Ishikawa (cell line): ENCODE measurements around the gene BICRA.

Experiments
- CEBPB ChIP-seq: IDR thresholded peaks from 2 replicates; pipeline ENCODE4 v1.6.1; 2012
- CREB1 ChIP-seq: IDR thresholded peaks from 2 replicates; pipeline ENCODE4 v1.6.1; 2012; ENCODE audit warnings: low read depth
- EP300 ChIP-seq: IDR thresholded peaks from 2 replicates; pipeline ENCODE4 v1.6.1; 2012; ENCODE audit warnings: borderline replicate concordance
- FOXM1 ChIP-seq: IDR thresholded peaks from 2 replicates; pipeline ENCODE4 v1.6.1; 2012; ENCODE audit warnings: low read depth, borderline replicate concordance
- MAX ChIP-seq: IDR thresholded peaks from 2 replicates; pipeline ENCODE4 v1.6.1; 2012
- NFIC ChIP-seq: IDR thresholded peaks from 2 replicates; pipeline ENCODE4 v1.6.1; 2012
- RAD21 ChIP-seq: IDR thresholded peaks from 2 replicates; pipeline ENCODE4 v1.6.1; 2012; ENCODE audit warnings: low read depth
- TAF1 ChIP-seq: IDR thresholded peaks from 2 replicates; pipeline ENCODE4 v1.6.1; 2012; ENCODE audit warnings: low read depth, mild to moderate bottlenecking
- TCF12 ChIP-seq: IDR thresholded peaks from 2 replicates; pipeline ENCODE4 v1.6.1; 2012; ENCODE audit warnings: low read depth
- TEAD4 ChIP-seq: IDR thresholded peaks from 2 replicates; pipeline ENCODE4 v1.6.1; 2012
- USF1 ChIP-seq: IDR thresholded peaks from 2 replicates; pipeline ENCODE4 v1.6.1; 2012
- YY1 ChIP-seq: IDR thresholded peaks from 2 replicates; pipeline ENCODE4 v1.6.1; 2012; ENCODE audit warnings: low read depth
- ZBTB7A ChIP-seq: IDR thresholded peaks from 2 replicates; pipeline ENCODE4 v1.6.1; 2012; ENCODE audit warnings: low read depth
- TF ChIP-seq, protein P1 (sequence below): IDR thresholded peaks from 2 replicates; pipeline ENCODE4 v1.6.1; 2012; ENCODE audit warnings: low read depth, mild to moderate bottlenecking

- no peak for TF ChIP-seq TAF1
- no peak for TF ChIP-seq CEBPB
- no peak for TF ChIP-seq ZBTB7A
- no peak for TF ChIP-seq RAD21
- no peak for TF ChIP-seq USF1
- no peak for TF ChIP-seq MAX
- TF ChIP-seq, protein P1, sequence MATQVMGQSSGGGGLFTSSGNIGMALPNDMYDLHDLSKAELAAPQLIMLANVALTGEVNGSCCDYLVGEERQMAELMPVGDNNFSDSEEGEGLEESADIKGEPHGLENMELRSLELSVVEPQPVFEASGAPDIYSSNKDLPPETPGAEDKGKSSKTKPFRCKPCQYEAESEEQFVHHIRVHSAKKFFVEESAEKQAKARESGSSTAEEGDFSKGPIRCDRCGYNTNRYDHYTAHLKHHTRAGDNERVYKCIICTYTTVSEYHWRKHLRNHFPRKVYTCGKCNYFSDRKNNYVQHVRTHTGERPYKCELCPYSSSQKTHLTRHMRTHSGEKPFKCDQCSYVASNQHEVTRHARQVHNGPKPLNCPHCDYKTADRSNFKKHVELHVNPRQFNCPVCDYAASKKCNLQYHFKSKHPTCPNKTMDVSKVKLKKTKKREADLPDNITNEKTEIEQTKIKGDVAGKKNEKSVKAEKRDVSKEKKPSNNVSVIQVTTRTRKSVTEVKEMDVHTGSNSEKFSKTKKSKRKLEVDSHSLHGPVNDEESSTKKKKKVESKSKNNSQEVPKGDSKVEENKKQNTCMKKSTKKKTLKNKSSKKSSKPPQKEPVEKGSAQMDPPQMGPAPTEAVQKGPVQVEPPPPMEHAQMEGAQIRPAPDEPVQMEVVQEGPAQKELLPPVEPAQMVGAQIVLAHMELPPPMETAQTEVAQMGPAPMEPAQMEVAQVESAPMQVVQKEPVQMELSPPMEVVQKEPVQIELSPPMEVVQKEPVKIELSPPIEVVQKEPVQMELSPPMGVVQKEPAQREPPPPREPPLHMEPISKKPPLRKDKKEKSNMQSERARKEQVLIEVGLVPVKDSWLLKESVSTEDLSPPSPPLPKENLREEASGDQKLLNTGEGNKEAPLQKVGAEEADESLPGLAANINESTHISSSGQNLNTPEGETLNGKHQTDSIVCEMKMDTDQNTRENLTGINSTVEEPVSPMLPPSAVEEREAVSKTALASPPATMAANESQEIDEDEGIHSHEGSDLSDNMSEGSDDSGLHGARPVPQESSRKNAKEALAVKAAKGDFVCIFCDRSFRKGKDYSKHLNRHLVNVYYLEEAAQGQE: no peak
- TF ChIP-seq FOXM1: no peak
- TF ChIP-seq EP300: no peak
- TF ChIP-seq CREB1: no peak
- TF ChIP-seq YY1: no peak
- no peak for TF ChIP-seq NFIC
- no peak for TF ChIP-seq TCF12
- TF ChIP-seq TEAD4: no peak
Measured at GRCh38 chr19:47740866-47741519, 132.1 kb downstream of the BICRA start.
